ENCODE results near the gene NTM.

The NTM gene

DNA sequence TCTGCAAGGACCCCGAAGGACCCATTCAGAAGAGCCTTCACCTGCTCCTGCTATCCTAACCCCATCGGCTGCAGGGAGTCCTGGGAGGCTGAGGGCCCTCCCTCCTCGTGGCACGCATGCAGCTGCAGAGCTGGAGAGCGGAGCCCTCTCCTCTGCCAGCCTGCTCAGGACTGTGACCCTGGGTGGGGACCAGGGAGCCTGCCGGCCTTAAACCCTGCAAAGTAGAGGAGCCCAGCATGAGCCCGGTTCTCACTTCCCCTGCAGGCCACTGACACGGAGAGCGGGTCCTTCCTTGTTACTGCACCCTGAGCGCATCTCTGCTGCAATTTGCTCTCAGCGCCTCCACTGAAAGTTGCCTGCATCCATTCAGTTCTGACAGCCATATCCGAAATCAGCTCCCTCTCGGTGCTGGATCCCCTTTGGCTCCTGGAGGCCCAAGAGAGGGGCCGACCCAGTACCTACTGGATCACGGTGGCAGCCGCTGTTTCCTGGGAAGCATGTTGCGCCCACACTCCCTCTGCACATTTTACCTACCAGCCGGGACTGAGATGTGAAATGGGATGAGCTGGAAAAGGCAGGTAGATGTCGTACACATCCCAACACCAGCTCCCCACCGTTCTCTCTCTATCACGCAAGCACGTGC, 312.1 kb downstream of the NTM start:
- DNase-seq = no peak

DNA sequence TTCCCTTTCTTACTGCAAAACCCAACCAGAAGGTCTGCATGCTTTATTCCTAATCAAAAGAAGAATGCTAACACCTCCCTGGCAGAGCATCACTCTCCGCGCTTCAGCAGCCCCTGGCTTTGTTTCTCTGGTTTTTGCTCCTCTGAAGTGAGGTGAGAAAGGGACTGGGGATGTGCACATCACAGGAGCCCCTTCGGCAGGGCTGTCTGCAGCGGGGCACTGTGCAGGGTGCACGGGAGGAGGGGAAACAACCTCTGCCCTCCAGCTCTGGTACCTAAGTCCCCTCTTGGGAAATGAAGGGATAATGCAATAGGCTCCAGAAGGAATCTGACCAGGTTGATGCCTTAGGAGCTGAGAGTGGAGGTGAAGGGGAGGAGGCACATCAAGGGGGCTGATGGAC, 312.7 kb downstream of the NTM start:
- no peak for DNase-seq

DNA sequence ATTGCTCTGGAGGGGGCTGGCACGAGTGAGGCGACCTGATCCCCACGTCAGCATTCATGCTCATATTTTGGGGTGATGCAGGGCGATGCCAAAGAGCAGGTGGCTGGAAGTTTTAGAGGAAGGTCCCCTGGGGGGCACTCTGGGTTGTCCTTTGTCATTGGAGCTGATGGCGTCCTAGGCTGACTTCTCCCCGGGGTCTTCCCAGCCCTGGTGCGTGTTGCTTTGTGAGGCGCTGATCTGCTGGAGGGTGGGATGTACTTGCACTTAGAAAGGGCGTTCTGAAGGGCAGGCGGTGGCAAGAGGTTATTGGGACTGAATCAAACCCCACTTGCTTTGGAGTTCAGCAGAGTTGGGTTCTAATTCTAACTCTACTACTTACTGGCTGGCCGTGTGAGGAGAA, 313.3 kb downstream of the NTM start:
- no peak for DNase-seq

DNA sequence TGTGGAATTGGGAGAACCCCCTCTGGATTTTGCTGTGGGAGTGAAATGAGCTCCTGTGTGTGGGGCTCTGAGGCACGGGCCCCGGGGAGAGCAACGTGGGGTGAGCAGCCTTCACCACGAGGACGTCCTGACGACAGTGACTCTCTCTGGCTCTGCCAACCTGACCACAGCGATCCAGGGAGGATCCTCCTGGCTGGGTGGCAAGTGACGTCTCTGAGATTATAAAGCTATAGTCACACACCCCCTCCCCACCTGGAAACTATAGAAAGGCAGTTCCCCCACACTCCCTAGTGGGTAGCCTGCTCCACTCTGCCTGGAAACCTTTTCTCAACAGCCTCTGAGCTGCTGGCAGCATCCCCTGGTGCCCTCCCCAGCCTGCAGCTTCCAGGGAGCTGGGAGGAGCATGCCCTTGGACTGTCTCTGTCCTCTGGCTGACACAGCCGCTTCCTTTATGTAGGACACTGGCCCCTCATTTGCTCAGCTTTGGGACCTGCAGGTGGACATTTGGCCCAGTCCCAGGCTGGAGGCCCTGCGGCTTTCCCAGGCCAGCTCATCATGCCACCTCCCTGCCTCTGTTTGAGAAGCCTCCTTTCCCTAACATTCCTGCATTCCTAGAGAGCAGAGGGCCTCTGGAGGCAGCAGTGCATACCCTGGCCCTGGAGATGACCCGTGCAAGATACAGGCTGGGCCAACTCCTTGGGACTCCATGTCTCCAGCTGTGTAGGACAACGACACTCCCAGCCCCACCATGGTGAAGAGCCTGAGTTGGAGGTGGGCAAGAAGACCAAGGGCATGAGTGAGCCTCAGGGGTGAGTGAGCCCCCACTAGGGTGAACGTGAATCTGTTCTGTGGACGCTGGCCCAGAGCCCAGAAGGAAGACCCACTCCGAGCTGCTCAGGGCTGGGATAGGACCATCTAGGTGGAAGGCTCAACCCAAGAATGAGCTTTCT, 314.0 kb downstream of the NTM start:
- DNase-seq = no peak

DNA sequence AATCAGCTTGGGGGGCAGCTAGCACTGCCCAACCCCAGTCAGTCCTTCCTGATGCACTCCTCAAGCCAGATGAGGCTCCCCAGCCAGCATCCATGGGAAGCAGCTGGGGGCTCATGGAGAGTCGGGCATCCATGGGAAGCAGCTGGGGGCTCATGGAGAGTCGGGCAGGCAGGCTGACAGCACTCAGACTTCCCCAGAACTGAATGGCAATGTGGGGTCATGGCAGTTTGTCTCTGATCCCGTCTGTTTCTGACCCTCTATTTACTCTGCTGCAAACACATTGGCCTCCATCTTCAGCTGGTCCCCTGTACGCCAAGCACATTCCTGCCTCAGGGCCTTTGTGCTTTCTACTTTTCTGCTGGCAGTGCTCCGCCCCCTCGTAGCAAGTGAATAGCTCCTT, 314.8 kb downstream of the NTM start:
- DNase-seq = no peak

DNA sequence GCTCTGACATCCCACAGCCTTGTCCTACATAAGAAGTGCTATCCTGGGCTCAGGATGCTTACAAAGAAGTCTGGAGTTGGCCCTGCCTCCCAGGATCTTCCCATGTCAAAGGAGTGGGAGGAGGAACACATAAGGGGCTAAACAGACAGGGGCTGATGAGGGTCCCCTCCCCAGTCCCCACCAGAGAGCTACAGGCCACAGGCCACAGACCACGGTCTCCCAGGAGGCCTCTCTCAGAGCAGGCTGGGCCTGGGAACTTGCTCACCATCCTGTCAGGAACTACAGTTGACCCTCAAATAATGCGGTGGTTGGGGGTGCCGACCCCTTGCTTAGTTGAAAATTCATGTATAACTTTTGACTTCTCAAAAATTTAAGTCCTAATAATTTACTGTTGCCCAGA, 315.5 kb downstream of the NTM start:
- no peak for DNase-seq

DNA sequence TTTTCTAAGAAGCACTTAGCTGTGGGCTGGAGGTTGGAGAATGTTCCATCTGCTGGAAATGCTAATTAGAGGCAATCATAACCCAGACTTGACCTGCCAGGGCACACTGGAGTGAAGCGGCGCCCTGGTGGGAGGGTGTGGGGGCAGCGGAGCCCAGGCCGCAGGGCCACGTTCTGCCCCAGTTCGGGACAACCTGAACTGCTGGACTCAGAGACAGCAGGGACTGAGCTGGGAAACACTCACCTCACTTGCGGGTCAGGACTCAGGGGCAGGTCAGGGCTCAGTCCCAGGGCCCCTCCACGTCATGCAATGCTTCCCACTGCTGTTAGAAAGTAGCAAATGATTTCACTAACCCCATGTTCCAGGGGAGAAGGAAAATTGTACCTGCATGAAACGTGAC, 316.4 kb downstream of the NTM start:
- DNase-seq = no peak

DNA sequence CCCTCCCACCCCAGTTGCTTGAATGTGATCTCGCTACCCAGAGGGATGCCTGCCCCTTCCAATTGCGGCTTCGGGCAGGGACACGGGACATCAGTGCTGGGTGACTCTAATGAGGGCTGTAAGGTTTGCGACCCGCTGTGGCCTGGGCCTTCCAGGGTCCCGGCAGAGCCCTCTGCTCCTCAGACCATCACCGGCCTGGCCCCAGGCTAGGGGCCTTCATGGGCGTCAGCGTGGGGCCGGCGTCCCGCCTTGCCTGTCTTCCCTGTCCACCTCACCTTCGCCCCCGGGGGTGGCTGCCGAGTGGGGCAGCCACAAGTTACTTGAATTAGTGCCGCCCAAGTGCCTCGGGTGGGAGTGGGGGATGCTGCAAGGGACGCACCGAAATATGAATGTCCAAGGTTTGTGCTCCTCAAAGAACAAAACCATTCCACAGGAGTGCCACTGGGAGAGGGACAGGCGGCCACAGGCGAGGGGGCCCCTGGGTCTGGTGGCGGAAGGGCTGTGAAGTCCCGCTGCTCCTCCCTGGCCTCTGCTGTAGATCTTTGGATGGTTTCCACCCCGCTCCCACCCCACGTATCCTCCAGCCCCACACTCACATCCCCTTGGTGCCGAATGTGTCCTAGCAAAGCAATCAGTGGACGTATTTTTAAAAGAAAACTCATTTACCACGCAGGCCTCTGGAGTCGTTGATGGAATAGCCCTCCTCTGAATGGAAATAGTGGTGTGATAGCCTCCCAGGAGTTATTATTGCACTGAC, 317.1 kb downstream of the NTM start:
- no peak for DNase-seq

DNA sequence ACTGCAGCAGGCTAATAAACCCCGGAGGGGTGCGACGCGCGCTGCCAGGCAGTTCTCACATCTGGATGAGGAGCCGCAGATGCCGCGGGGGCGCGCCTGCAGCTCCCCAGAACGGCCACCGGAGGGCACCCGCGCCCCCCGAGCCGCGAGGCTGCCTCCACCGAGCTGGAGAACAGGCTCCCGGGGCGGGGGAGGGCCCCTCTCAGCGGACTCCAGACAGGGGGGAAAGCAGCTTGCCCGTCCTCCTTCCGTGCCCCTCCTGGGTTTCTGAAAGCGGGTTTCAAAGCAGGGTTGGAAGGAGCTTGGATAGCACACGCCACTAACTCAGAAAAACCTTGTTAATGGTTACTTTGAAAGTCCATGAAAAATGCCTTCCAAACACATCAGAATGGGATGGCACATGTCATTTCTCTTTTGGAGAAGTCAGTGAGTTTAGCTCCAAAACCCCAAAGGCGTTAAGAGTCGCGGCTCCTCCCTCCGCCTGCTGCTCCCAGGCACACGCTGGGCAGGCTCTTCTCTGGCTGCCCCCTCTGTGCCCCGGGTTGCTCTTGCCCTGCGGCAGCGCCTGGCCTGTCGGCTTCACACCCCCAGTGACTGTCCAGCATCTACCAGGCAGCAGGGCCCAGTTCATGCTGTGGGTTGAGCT, 317.8 kb downstream of the NTM start:
- peak in 47 of 58 donors; percentile 18 to 79 (median 49) for DNase-seq

DNA sequence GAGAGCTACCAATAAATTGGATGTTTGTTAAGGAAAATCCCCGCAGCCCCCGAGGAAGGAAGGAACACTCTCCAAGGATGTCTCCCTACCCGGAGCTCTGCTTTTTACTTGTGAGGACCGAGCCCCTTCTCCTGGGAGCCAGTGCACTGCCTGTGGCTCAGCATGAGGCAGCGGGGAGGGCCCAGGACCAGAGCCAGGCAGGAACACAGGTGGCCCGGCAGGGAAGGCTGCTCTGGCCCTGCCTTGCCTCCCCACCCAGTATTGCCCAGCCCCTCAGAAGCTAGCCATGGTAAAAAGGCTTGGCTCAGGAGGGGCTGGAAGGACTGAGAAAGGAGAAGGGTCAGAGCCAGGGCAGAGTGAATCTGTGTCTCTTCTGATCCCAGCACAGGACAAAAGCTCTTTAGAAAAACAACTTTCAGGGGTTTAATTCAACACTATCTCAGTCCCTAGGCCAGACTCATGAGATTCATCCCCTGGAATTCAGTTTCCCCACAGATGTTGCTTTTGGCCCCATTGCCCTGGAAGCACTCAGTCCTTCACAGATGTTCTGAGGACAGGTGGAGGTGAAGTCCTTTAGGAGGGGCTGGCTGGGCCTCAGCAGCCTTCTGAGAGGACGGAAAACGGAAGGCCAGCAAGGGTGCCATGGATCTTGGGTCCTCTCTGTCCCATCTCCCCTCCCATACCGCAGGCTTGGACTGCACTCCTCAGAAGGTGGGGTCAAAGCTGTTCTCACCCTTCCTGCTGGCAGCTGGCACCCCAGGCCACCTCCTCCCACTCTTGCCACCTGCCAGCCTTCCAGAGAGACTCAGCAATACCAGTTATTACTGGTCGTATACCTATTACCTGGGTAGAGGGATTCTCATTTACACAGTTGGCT, 318.9 kb downstream of the NTM start:
- DNase-seq = no peak

DNA sequence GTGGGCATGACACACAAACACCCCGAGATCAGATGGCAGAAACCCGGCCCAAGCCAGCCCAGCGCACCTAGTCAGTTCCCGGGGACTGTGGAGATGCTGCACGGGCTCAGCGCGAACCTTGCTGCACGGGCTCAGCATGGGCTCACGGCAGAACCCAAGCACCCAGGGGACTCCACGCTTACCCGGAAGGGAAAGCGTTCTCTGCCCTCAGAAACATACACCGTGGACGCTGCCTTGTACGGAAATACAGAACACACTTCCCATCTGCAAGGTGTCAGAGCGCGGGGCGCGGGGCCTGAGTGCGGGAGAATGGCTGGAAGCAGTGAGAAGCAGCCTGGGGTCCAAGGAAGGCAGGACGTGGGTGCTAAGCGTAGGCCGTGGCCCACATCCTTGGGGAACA, 319.9 kb downstream of the NTM start:
- no peak for DNase-seq

DNA sequence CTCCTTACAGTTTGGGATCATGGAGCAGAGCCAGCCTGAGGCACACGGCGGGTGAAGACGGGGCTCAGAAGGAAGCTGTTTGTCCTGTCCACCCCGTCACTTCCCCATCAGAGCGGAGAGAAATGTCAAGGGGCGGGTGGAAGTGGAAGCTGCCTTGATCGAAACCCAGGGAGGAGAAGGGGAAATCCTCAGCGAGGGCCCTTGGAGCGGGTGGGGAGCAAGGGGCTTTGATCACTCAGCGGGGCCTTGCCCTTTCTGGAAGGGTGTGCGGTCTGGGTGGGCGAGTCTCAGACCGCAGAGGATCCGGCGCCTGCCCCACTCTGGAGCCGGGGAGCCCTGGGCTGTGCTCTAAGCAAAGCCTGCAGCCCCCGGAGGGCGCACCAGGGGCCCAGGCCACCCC, 320.4 kb downstream of the NTM start:
- DNase-seq = no peak

DNA sequence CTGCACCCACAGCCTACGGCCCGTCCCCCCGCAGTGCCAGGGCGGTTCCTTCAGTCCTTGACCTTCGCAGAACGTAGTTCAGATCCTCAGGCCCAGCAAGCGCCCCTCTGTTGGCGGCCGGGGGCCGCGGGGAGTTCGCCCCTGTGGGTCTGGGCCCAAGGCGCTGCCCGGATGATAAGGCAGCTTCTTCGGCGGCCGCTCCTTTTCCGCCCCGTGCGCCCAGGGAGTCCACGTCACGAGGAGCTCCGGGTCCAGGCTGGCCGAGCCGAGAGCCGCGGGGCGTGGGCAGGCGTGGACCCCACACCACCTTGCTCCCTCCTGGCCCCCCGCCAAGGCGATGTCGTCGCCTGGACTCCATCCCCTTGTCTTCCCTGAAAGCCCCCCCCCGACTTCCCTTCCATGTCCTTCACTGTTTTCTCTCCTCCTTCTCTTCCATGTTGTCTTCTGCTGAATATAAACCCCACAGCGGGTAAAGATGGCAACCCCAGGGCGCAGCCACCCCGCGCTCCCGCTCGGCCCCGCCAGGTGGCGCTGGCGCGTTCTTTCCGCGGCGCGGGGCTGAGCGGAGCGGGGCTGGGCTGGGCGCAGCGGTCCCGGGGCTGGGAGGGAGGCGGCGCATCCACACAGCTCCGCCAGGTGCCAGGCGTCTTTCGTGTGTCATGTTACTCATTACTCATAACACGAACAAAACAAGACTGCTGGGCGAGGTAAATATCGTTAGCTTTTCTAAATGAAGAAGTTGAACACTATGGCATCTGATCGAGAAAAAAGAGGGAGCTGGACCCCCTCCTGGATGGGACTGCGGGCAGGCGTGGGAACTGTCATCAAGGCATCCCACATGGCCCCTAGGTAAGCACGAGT, 321.0 kb downstream of the NTM start:
- peak in 1 of 58 donors; percentile 41 for DNase-seq

DNA sequence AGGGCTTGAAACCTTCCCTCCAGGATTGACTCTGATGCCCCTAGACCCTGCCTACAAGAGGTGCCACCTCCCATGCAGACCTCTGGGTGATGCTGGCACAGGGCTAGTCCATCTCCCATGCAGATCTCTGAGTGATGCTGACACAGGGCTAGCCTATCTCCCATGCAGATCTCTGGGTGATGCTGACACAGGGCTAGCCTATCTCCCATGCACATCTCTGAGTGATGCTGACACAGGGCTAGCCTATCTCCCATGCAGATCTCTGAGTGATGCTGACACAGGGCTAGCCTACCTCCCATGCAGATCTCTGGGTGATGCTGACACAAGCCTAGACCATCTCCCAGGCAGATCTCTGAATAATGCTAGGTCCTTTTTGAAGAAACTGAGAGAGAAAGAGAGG, 321.7 kb downstream of the NTM start:
- DNase-seq = no peak

DNA sequence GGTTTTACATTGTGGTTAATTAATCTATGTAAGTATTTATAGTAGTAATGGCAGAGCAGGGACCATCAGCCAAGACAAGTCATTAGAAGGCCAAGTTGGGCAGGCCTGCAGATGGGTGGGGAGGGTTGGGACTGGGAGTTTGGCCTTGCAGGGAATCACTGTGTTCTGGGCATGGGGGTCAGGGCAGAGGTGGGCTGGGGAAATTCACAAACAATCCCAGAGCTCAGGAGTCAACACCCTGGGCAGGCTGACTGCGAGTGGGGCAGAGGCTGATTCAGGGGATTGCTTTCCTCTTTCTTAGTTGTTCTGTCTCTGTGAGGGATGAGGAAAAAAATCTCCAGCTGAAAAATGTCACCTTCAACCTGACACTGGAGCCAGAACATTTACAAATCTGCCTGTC, 322.5 kb downstream of the NTM start:
- DNase-seq = no peak

DNA sequence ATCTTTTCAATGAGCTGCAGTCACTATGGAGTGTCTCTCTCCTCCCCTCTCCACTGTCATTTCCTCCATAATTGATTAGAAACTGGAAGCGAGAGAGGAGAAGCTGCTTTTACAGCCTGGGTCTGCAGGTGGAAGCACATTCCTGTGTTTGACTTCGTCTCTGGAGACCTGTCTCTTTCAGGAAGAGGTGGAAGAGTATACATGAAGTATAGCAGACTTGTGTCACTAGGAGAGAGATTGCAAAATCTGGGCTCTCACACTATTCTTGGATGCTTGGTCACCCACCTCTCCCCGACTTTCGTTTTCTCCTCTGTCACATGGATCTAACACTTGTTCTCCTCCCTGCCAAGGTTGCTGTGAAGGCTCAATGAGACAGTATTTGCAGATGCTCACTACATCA, 323.3 kb downstream of the NTM start:
- DNase-seq = peak in 2 of 58 donors; percentile 22 to 36

DNA sequence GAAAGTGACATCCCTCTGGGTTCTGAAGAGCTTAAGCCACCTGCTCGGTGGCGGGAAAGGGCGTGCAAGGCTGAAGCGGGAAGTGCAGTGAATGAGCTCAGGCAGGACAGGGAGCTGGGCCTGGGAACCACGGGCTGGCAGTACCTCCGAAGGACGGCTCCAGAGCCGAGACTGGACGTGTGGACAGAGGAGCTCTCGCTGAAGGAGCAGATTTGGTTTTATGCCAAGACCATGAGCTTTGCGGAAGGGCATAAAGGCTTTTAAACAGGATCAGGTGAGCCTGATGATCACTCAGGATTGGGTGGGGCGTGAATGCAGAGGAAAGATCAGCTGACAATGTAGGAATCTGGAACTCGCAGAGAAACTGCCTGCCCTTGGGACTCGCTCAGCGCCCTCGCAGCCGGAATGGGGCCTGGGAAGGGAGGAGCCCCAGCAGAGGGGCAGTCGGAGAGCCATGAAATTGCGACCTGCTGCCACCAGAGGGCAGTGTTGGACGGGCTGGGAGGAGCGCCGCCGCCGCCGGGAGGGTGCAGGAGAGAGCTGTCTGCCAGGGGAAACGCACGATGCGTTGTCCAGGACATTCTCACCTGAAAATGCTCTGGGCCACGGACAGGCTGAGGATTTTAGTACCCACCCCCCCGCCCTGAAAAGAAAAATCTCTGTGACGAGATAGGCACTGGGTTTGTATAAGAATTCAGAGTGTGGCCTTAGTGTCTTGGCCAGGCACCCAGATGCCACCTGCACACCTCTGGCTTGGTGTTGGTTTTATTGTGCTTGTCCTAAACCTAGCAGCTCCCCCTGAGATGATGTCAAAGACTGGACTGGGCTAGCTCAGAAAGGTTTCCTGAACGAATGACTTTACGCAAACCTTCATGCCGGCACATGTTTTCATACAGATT, 324.4 kb downstream of the NTM start:
- peak in 55 of 58 donors; percentile 30 to 91 (median 74) for DNase-seq

DNA sequence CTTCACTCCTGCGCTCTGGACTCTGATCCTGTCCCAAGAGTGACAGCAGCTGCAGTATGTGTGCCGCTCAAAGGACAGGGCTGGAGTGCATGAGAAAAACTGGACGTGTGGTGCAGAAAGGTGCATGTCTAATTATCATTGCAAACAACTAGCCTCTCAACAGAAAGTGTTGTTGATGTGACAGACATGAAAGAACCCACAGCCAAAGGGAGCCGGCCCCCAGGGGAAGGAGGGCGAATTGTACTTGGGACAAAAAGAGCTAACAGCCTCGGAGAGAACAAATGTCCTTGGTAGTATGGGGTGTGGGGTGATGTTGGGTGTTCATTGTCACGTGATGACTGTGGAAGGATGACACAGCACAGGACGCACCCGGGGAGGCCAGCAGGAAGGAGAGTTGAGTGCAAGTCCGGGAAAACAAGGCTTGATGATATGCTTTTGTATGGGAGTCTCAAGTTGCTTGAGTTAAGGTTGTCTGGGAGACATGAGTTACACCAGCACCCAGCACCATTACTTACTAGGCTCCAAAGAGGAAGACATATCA, 325.5 kb downstream of the NTM start:
- DNase-seq = peak in 1 of 58 donors; percentile 24
